HL-60 (cell line): ENCODE data around the gene C10orf71.

Experiments used
- CTCF ChIP-seq: IDR thresholded peaks from one replicate; pipeline ENCODE4 v1.5.1; 2011; ENCODE audit warnings: low read length, control low read depth, inconsistent platforms; ENCODE audit not compliant: insufficient read depth
- GABPA ChIP-seq: IDR thresholded peaks from 2 replicates; pipeline ENCODE4 v1.6.1; 2012; ENCODE audit warnings: low read depth
- POLR2AphosphoS5 ChIP-seq: IDR thresholded peaks from 2 replicates; pipeline ENCODE4 v1.6.1; 2012; ENCODE audit warnings: low read depth
- SPI1 ChIP-seq: IDR thresholded peaks from 2 replicates; pipeline ENCODE4 v1.6.1; 2012; ENCODE audit warnings: low read depth, mild to moderate bottlenecking, borderline replicate concordance

GRCh38 chr10:49304137-49304536, 5.2 kb downstream of the C10orf71 start:
- no peak for TF ChIP-seq CTCF
- TF ChIP-seq GABPA, result no peak
- TF ChIP-seq POLR2AphosphoS5, result no peak
- TF ChIP-seq SPI1, result no peak
